ENCODE measurements around the gene TMA7. TPM values are rescaled to one million over a fixed set of nuclear protein-coding genes. Genes with fewer than 3 reads are reported as not detected.
A peak's percentile ranks its signal among the peaks of the same experiment; 100 is the strongest.

Gene TMA7
- total RNA-seq, 6 experiments from 2014 or later: 64.8 to 182 (median 80.1) TPM

GRCh38 chr3:48414376-48415250 is 25.4 kb upstream of the TMA7 start:
- ATAC-seq (no peak), DNase-seq (peak in 2 of 3 donors; percentile 15 to 41)
- intact Hi-C loops (cut with DNase I): no loop called here
- Histone ChIP-seq H3K9me3 (no peaks in the 10 kb centered on the region), H3K4me3 (no peak overlapping the region), H3K36me3 (peaks cover 0 to 99% (median 46%) of the 10 kb centered on the region in 4 donors), H3K27ac (no peak overlapping the region), H3K4me1 (no peaks in the 10 kb centered on the region), H3K27me3 (no peaks in the 10 kb centered on the region)
- TF ChIP-seq CTCF (IDR thresholded peaks at IDR 0.05): no peak
- TF ChIP-seq POLR2A (IDR thresholded peaks at IDR 0.05): no peak
- 86% methylated on average over 6 of the region's 25 CpGs for WGBS (ENCODE audit: insufficient coverage, low coverage, low lambda C conversion rate, missing lambda C conversion rate)

GRCh38 chr3:48415251-48415953 is 24.7 kb upstream of the TMA7 start:
- no peak overlapping the region for H3K4me3 ChIP-seq
- no peaks in the 10 kb centered on the region for H3K4me1 ChIP-seq
- peak in 1 of 3 donors; percentile 42 for DNase-seq
- ATAC-seq: no peak
- 85% methylated on average over 9 of the region's 24 CpGs for whole genome bisulfite sequencing (ENCODE audit: insufficient coverage, low coverage, low lambda C conversion rate, missing lambda C conversion rate)
- intact Hi-C loops (cut with DNase I): no loop called here
- no peak for TF ChIP-seq POLR2A (IDR thresholded peaks at IDR 0.05)
- peak in 1 of 4 donors; percentile 3 for TF ChIP-seq CTCF (IDR thresholded peaks at IDR 0.05)
- no peak overlapping the region for H3K27ac ChIP-seq
- no peaks in the 10 kb centered on the region for H3K9me3 ChIP-seq
- H3K27me3 ChIP-seq: no peaks in the 10 kb centered on the region
- H3K36me3 ChIP-seq: peaks cover 0 to 91% (median 44%) of the 10 kb centered on the region in 4 donors

GRCh38 chr3:48416091-48416505 is 24.0 kb upstream of the TMA7 start:
- DNase-seq (no peak), ATAC-seq (no peak)
- H3K4me1 ChIP-seq: no peaks in the 10 kb centered on the region
- H3K9me3 ChIP-seq: no peaks in the 10 kb centered on the region
- intact Hi-C loops (cut with DNase I): no loop called here
- 100% methylated on average over 1 of the region's 14 CpGs for WGBS (ENCODE audit: insufficient coverage, low coverage, low lambda C conversion rate, missing lambda C conversion rate)
- peaks cover 0 to 84% (median 44%) of the 10 kb centered on the region in 4 donors for H3K36me3 ChIP-seq
- no peak overlapping the region for H3K4me3 ChIP-seq
- no peak overlapping the region for H3K27ac ChIP-seq
- H3K27me3 ChIP-seq: no peaks in the 10 kb centered on the region
- TF ChIP-seq POLR2A (IDR thresholded peaks at IDR 0.05) (no peak), CTCF (IDR thresholded peaks at IDR 0.05) (no peak)

GRCh38 chr3:48416546-48416945 is 23.5 kb upstream of the TMA7 start:
- WGBS (ENCODE audit: insufficient coverage, low coverage, low lambda C conversion rate, missing lambda C conversion rate): 97% methylated on average over 4 of the region's 4 CpGs
- Histone ChIP-seq H3K27ac (no peak overlapping the region), H3K4me1 (no peaks in the 10 kb centered on the region), H3K4me3 (no peak overlapping the region), H3K36me3 (peaks cover 0 to 80% (median 42%) of the 10 kb centered on the region in 4 donors), H3K9me3 (no peaks in the 10 kb centered on the region), H3K27me3 (no peaks in the 10 kb centered on the region)
- no peak for TF ChIP-seq CTCF (IDR thresholded peaks at IDR 0.05)
- TF ChIP-seq POLR2A (IDR thresholded peaks at IDR 0.05): no peak
- DNase-seq (no peak), ATAC-seq (no peak)
- intact Hi-C loops (cut with DNase I): no loop called here
